CD4-positive, alpha-beta T cell (primary cell): Measurements from ENCODE around the gene FKBP7. TPM values are rescaled to one million over a fixed set of nuclear protein-coding genes. Genes with fewer than 3 reads are reported as not detected.
"Not testable (repeated sequence)": the region's sequence is repeated elsewhere in the genome, so short reads cannot be mapped to it uniquely, and the experiment has no call there.

Experiments used
- ATAC-seq: fragments of 200-7000 bp; cut with Tn5 transposase; one replicate; pipeline ENCODE4 v1.10.0; 2022; ENCODE audit warnings: mild to moderate bottlenecking; ENCODE audit not compliant: poor library complexity
- CTCF ChIA-PET: fragments of 350-600 bp; sonication (Branson Sonifier 250); formaldehyde crosslinking; loops from one replicate; lab custom pipeline; 2021; ENCODE audit warnings: antibody characterized with exemption, inconsistent platforms; lab: Charles Lee
- POLR2A ChIA-PET: fragments of 350-600 bp; sonication (Branson Sonifier 250); formaldehyde crosslinking; loops from one replicate; lab custom pipeline; 2021; ENCODE audit warnings: antibody characterized with exemption, inconsistent platforms; lab: Charles Lee
- DNase-seq, 14 experiments: peaks; one replicate each; pipeline ENCODE4 v3.0.0-alpha.2; 2013 to 2020; ENCODE audit warnings: mixed read lengths in 2 of 14
- H3K27ac ChIP-seq, 2 donors: one replicate each; pipeline versions ENCODE4 v1.5.1 to v1.7.0; 2013; ENCODE audit warnings: low read length in 2 of 2, low read depth in 1 of 2, mild to moderate bottlenecking in 1 of 2
- H3K27me3 ChIP-seq, 2 experiments: 1 replicate in 1 of 2; 2 replicates in 1 of 2; pipeline versions ENCODE4 v1.6.1 to v1.7.0; 2013; ENCODE audit warnings: low read length in 2 of 2, control low read depth in 1 of 2, mild to moderate bottlenecking in 1 of 2, moderate library complexity in 1 of 2; ENCODE audit not compliant: insufficient read depth in 2 of 2, control insufficient read depth in 1 of 2
- H3K36me3 ChIP-seq: one replicate; pipeline ENCODE4 v1.6.1; 2013; ENCODE audit warnings: low read length, control low read depth; ENCODE audit not compliant: insufficient read depth
- H3K4me1 ChIP-seq: one replicate; pipeline ENCODE4 v1.6.1; 2013; ENCODE audit warnings: low read length, control low read depth; ENCODE audit not compliant: insufficient read depth
- H3K4me3 ChIP-seq: one replicate; pipeline ENCODE4 v1.5.1; 2013; ENCODE audit warnings: mild to moderate bottlenecking, low read length, moderate library complexity
- H3K9me3 ChIP-seq, 2 experiments: 1 replicate in 1 of 2; 2 replicates in 1 of 2; pipeline versions ENCODE4 v1.6.1 to v1.7.0; 2013; ENCODE audit warnings: low read length in 2 of 2, mild to moderate bottlenecking in 2 of 2, control low read depth in 1 of 2, moderate library complexity in 1 of 2; ENCODE audit not compliant: control insufficient read depth in 1 of 2, insufficient read depth in 1 of 2
- H3K27ac Mint-ChIP-seq: one replicate; pipeline ENCODE4 v1.8.0; 2020; ENCODE audit warnings: mixed read lengths
- H3K27me3 Mint-ChIP-seq: one replicate; pipeline ENCODE4 v1.8.0; 2021; ENCODE audit warnings: mixed read lengths
- H3K36me3 Mint-ChIP-seq: one replicate; pipeline ENCODE4 v1.8.0; 2021; ENCODE audit warnings: low read depth, mixed read lengths
- H3K4me1 Mint-ChIP-seq: one replicate; pipeline ENCODE4 v1.8.0; 2021; ENCODE audit warnings: low read depth, mixed read lengths
- H3K4me3 Mint-ChIP-seq: one replicate; pipeline ENCODE4 v1.8.0; 2020; ENCODE audit warnings: mild to moderate bottlenecking, mixed read lengths
- H3K9me3 Mint-ChIP-seq: one replicate; pipeline ENCODE4 v1.8.0; 2020; ENCODE audit warnings: mixed read lengths
- CTCF ChIP-seq: fragments of 200-600 bp; IDR thresholded peaks from one replicate; pipeline ENCODE4 v1.8.0; 2022; ENCODE audit warnings: antibody characterized with exemption, mild to moderate bottlenecking
- intact Hi-C, 2 experiments: fragments of 100-400 bp; cut with DNase I in 1 of 2; cut with micrococcal nuclease in 1 of 2; formaldehyde crosslinking; loops; one replicate each; pipeline versions ENCODE4 v1.15.1 to v1.9.0; 2023 to 2025; cut with DNase I, micrococcal nuclease
- total RNA-seq, 174 experiments: library from RNA in 2 of 174; stranded (reverse) in 2 of 174; gene quantifications; one replicate each; pipeline ENCODE4 v1.2.3 and lab custom pipeline; 2021 to 2026

FKBP7 gene
- total RNA-seq, 2 experiments from 2014 or later = 0.25 to 0.55 TPM

GRCh38 chr2:178426388-178426787 lies 52.0 kb downstream of the FKBP7 start:
- ChIA-PET CTCF (no interaction called here), POLR2A (interaction anchor here (1.4 kb wide), 1 partner anchor 25 kb away, joined by 4 read pairs; the partner anchor contains the start of genes PJVK and PRKRA)
- intact Hi-C loops = no loop called here
- DNase-seq (no peak), ATAC-seq (no peak)
- peaks cover 2% of the 10 kb centered on the region for H3K9me3 Mint-ChIP-seq
- Histone ChIP-seq H3K4me3 (no peak overlapping the region), H3K4me1 (no peaks in the 10 kb centered on the region), H3K36me3 (peaks cover 26% of the 10 kb centered on the region), H3K9me3 (peaks cover 0 to 9% of the 10 kb centered on the region in 2 experiments), H3K27ac (no peak overlapping the region), H3K27me3 (no peaks in the 10 kb centered on the region)
- H3K27ac Mint-ChIP-seq = no peak overlapping the region
- TF ChIP-seq CTCF = no peak
- peaks cover 79% of the 10 kb centered on the region for H3K36me3 Mint-ChIP-seq
- H3K4me3 Mint-ChIP-seq = no peak overlapping the region
- H3K27me3 Mint-ChIP-seq = no peaks in the 10 kb centered on the region
- no peaks in the 10 kb centered on the region for H3K4me1 Mint-ChIP-seq

GRCh38 chr2:178425255-178425827 lies 53.1 kb downstream of the FKBP7 start:
- Mint-ChIP-seq H3K27me3 (no peaks in the 10 kb centered on the region), H3K36me3 (peaks cover 68% of the 10 kb centered on the region), H3K4me1 (no peaks in the 10 kb centered on the region), H3K4me3 (no peak overlapping the region), H3K9me3 (peaks cover 2% of the 10 kb centered on the region), H3K27ac (no peak overlapping the region)
- intact Hi-C loops = no loop called here
- POLR2A ChIA-PET = interaction anchor here (1.4 kb wide), 1 partner anchor 26 kb away, joined by 4 read pairs; the partner anchor contains the start of genes PJVK and PRKRA
- Histone ChIP-seq H3K4me1 (no peaks in the 10 kb centered on the region), H3K27ac (no peak overlapping the region), H3K9me3 (peaks cover 0 to 9% of the 10 kb centered on the region in 2 experiments), H3K36me3 (peaks cover 18% of the 10 kb centered on the region), H3K27me3 (no peaks in the 10 kb centered on the region), H3K4me3 (no peak overlapping the region)
- TF ChIP-seq CTCF = no peak
- CTCF ChIA-PET = interaction anchor here (0.5 to 1.0 kb wide), 2 partner anchors 10 to 517 kb away, joined by 4 to 5 read pairs; no protein-coding TSS in a partner anchor
- ATAC-seq (no peak), DNase-seq (no peak)

GRCh38 chr2:178423746-178424145 lies 54.7 kb downstream of the FKBP7 start:
- H3K9me3 Mint-ChIP-seq, POLR2A ChIA-PET: not testable (repeated sequence)
- peaks cover 52% of the 10 kb centered on the region for H3K36me3 Mint-ChIP-seq

More at GRCh38 chr2:178423746-178424145, 54.7 kb downstream of the FKBP7 start:
- H3K4me3 Mint-ChIP-seq, H3K9me3 ChIP-seq, ATAC-seq, H3K27ac ChIP-seq, H3K27me3 Mint-ChIP-seq, intact Hi-C loops, H3K4me3 ChIP-seq, DNase-seq, H3K4me1 ChIP-seq, H3K4me1 Mint-ChIP-seq, H3K36me3 ChIP-seq, H3K27me3 ChIP-seq, H3K27ac Mint-ChIP-seq: not testable (repeated sequence)
- CTCF ChIA-PET = interaction anchor here (0.5 to 1.2 kb wide), 3 partner anchors 9 to 59 kb away, joined by 3 to 4 read pairs (median 4); no protein-coding TSS in a partner anchor
